ENCODE data around the gene NBL1.

DNA sequence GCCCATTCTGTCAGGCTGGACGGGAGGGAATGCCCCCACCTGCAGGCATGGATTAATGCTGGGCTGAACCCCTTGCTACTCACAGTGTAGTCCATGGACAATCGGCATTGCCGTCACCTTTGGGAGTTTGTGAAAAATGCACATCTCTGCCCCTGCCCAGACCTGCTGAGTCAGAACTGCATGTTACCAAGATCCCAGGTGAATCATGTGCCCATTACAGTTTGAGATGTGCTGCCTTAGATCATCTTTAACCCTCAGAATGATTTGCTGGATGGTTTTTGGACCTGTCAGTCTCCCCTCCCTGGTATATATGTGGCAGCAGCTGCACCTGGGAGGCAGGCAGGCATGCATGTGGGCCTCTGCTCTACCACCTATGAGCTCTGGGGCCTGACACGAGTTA lies 35.6 kb downstream of the NBL1 start:
- TF ChIP-seq, protein P1, sequence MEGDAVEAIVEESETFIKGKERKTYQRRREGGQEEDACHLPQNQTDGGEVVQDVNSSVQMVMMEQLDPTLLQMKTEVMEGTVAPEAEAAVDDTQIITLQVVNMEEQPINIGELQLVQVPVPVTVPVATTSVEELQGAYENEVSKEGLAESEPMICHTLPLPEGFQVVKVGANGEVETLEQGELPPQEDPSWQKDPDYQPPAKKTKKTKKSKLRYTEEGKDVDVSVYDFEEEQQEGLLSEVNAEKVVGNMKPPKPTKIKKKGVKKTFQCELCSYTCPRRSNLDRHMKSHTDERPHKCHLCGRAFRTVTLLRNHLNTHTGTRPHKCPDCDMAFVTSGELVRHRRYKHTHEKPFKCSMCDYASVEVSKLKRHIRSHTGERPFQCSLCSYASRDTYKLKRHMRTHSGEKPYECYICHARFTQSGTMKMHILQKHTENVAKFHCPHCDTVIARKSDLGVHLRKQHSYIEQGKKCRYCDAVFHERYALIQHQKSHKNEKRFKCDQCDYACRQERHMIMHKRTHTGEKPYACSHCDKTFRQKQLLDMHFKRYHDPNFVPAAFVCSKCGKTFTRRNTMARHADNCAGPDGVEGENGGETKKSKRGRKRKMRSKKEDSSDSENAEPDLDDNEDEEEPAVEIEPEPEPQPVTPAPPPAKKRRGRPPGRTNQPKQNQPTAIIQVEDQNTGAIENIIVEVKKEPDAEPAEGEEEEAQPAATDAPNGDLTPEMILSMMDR (IDR thresholded peaks at IDR 0.05) = no peak
- no peak for TF ChIP-seq EZH2 (IDR thresholded peaks at IDR 0.05)
